Mononuclear cell (primary cell): ENCODE measurements around the gene NRIP3. TPM values are rescaled to one million over a fixed set of nuclear protein-coding genes. Genes with fewer than 3 reads are reported as not detected.
"Not testable (repeated sequence)": the region's sequence is repeated elsewhere in the genome, so short reads cannot be mapped to it uniquely, and the experiment has no call there.

Source experiments
- H3K27me3 ChIP-seq: 2 replicates; pipeline ENCODE4 v1.6.0; 2011; ENCODE audit warnings: low read length, control low read depth; ENCODE audit not compliant: insufficient read depth
- H3K4me1 ChIP-seq: 2 replicates; pipeline ENCODE4 v1.5.1; 2011; ENCODE audit warnings: mild to moderate bottlenecking, low read length, control low read depth; ENCODE audit not compliant: insufficient read depth
- H3K4me3 ChIP-seq: 2 replicates; pipeline ENCODE4 v1.5.1; 2011; ENCODE audit warnings: mild to moderate bottlenecking, low read length, moderate library complexity
- H3K9me3 ChIP-seq: 2 replicates; pipeline ENCODE4 v1.5.1; 2011; ENCODE audit warnings: low read depth, mild to moderate bottlenecking, control low read depth, low read length
- total RNA-seq: library from RNA; depleted of rRNA; stranded (reverse); fragments of >200 nt; gene quantifications from one replicate; pipeline ENCODE4 v1.2.3, GENCODE V29; 2012

NRIP3 gene
- total RNA-seq, 1 donor, result 11.5 TPM

- not testable (repeated sequence) for H3K27me3 ChIP-seq, H3K9me3 ChIP-seq, H3K4me3 ChIP-seq, H3K4me1 ChIP-seq
These were observed 68.0 kb downstream of the NRIP3 start for GRCh38 chr11:8935789-8936188.

- no peaks in the 10 kb centered on the region for H3K4me1 ChIP-seq
- no peak overlapping the region for H3K4me3 ChIP-seq
- H3K9me3 ChIP-seq, result no peaks in the 10 kb centered on the region
- H3K27me3 ChIP-seq, result no peaks in the 10 kb centered on the region
These were observed 68.9 kb downstream of the NRIP3 start for GRCh38 chr11:8934742-8935488.

GRCh38 chr11:8933931-8934330 lies 69.9 kb downstream of the NRIP3 start:
- no peaks in the 10 kb centered on the region for H3K4me1 ChIP-seq
- no peaks in the 10 kb centered on the region for H3K27me3 ChIP-seq
- H3K4me3 ChIP-seq, result no peak overlapping the region
- no peaks in the 10 kb centered on the region for H3K9me3 ChIP-seq

- H3K27me3 ChIP-seq, result no peaks in the 10 kb centered on the region
- H3K4me3 ChIP-seq, result no peak within 1 kb of the TSS
- no peaks in the 10 kb centered on the region for H3K9me3 ChIP-seq
- no peaks in the 10 kb centered on the region for H3K4me1 ChIP-seq
These were observed 71.1 kb downstream of the NRIP3 start, which contains the start of gene C11orf16 for GRCh38 chr11:8932564-8933180. TSS of gene C11orf16 (minus strand) at chr11:8932947. CDS start at chr11:8932308, 639 bp downstream.

Other genes with a start within 250 kb of the NRIP3 start
- 7.1 TPM for gene AKIP1, start 92.8 kb downstream of the NRIP3 start, total RNA-seq
- gene C11orf16, start 71.1 kb downstream of the NRIP3 start, total RNA-seq, result not detected
- gene ASCL3, start 61.0 kb downstream of the NRIP3 start, total RNA-seq, result not detected
- 40.9 TPM for gene TMEM9B, start 39.6 kb downstream of the NRIP3 start, total RNA-seq
- not detected for gene SCUBE2, start 87.6 kb upstream of the NRIP3 start, total RNA-seq